Stimulated activated naive CD4-positive, alpha-beta T cell (primary cell): ENCODE results near the gene VENTX.
"Not testable (repeated sequence)": the region's sequence is repeated elsewhere in the genome, so short reads cannot be mapped to it uniquely, and the experiment has no call there.

ENCODE experiments used
- DNase-seq, 6 experiments: peaks; one replicate each; lab custom pipeline; 2025; lab: John Stamatoyannopoulos, UW

VENTX gene

GRCh38 chr10:133214468-133215410 is 22.9 kb upstream of the VENTX start:
- no peak for DNase-seq

- DNase-seq: no peak
Observed at GRCh38 chr10:133215586-133215985, 22.1 kb upstream of the VENTX start.

GRCh38 chr10:133216776-133217175 is 20.9 kb upstream of the VENTX start:
- DNase-seq: no peak

GRCh38 chr10:133217800-133218589 is 19.7 kb upstream of the VENTX start:
- no peak for DNase-seq

GRCh38 chr10:133218891-133219290 is 18.8 kb upstream of the VENTX start:
- no peak for DNase-seq

GRCh38 chr10:133219782-133220181 is 17.9 kb upstream of the VENTX start:
- DNase-seq: no peak

- no peak for DNase-seq
Observed at GRCh38 chr10:133221331-133221730, 16.3 kb upstream of the VENTX start.

- not testable (repeated sequence) for DNase-seq
Observed at GRCh38 chr10:133221756-133222155, 15.9 kb upstream of the VENTX start.

GRCh38 chr10:133224076-133224475 is 13.6 kb upstream of the VENTX start:
- no peak for DNase-seq

- DNase-seq: no peak
Observed at GRCh38 chr10:133224756-133225372, 12.8 kb upstream of the VENTX start.

- no peak for DNase-seq
Observed at GRCh38 chr10:133225707-133226191, 11.9 kb upstream of the VENTX start.

GRCh38 chr10:133226251-133226808 is 11.3 kb upstream of the VENTX start:
- no peak for DNase-seq

GRCh38 chr10:133227256-133227655 is 10.4 kb upstream of the VENTX start:
- no peak for DNase-seq

- no peak for DNase-seq
Observed at GRCh38 chr10:133229265-133230043, 8.2 kb upstream of the VENTX start.

- DNase-seq: no peak
Observed at GRCh38 chr10:133230044-133230361, 7.7 kb upstream of the VENTX start, which contains the start of gene UTF1. TSS of gene UTF1 (plus strand) at chr10:133230217. CDS start at chr10:133230289, 72 bp downstream.

GRCh38 chr10:133230387-133231195 is 7.1 kb upstream of the VENTX start:
- DNase-seq: no peak

GRCh38 chr10:133231244-133231945 is 6.3 kb upstream of the VENTX start:
- no peak for DNase-seq

- no peak for DNase-seq
Observed at GRCh38 chr10:133231946-133232574, 5.6 kb upstream of the VENTX start.

GRCh38 chr10:133234796-133235195 is 2.9 kb upstream of the VENTX start:
- DNase-seq: not testable (repeated sequence)
